Measurements from ENCODE around the gene TERF2IP.

The TERF2IP gene

GRCh38 chr16:75648265-75649076 lies 898 bp downstream of the TERF2IP start:
- peak overlapping the region; percentile 98 to 100 for H3K4me3 ChIP-seq (replicated peaks in 1 of 2; ENCODE audit: low read depth in 2 of 2, low read length in 2 of 2)
- TF ChIP-seq CTCF (IDR thresholded peaks at IDR 0.05; ENCODE audit: low read depth, low read length) = no peak
- DNase-seq (ENCODE audit: low read depth in 2 of 2) = peak; percentile 75 to 78

- DNase-seq (ENCODE audit: low read depth in 2 of 2) = peak in 1 of 2 donors; percentile 57
- H3K4me3 ChIP-seq (replicated peaks in 1 of 2; ENCODE audit: low read depth in 2 of 2, low read length in 2 of 2) = no peak overlapping the region
Observed at GRCh38 chr16:75653922-75654321, 6.3 kb downstream of the TERF2IP start.

GRCh38 chr16:75658175-75658574 lies 10.6 kb downstream of the TERF2IP start:
- DNase-seq (ENCODE audit: low read depth in 2 of 2) = no peak
- TF ChIP-seq CTCF (IDR thresholded peaks at IDR 0.05; ENCODE audit: low read depth, low read length) = no peak
- no peak overlapping the region for H3K4me3 ChIP-seq (replicated peaks in 1 of 2; ENCODE audit: low read depth in 2 of 2, low read length in 2 of 2)

More at GRCh38 chr16:75653922-75654321, 6.3 kb downstream of the TERF2IP start:
- TF ChIP-seq CTCF (IDR thresholded peaks at IDR 0.05; ENCODE audit: low read depth, low read length) = no peak

GRCh38 chr16:75660321-75660720 lies 12.7 kb downstream of the TERF2IP start:
- DNase-seq (ENCODE audit: low read depth in 2 of 2) = no peak
- no peak overlapping the region for H3K4me3 ChIP-seq (replicated peaks in 1 of 2; ENCODE audit: low read depth in 2 of 2, low read length in 2 of 2)
- TF ChIP-seq CTCF (IDR thresholded peaks at IDR 0.05; ENCODE audit: low read depth, low read length) = no peak

GRCh38 chr16:75660726-75661302 lies 13.2 kb downstream of the TERF2IP start:
- peak in 1 of 2 donors; percentile 27 for DNase-seq (ENCODE audit: low read depth in 2 of 2)
- H3K4me3 ChIP-seq (replicated peaks in 1 of 2; ENCODE audit: low read depth in 2 of 2, low read length in 2 of 2) = no peak overlapping the region
- TF ChIP-seq CTCF (IDR thresholded peaks at IDR 0.05; ENCODE audit: low read depth, low read length) = no peak

GRCh38 chr16:75667503-75667902 lies 19.9 kb downstream of the TERF2IP start:
- no peak for TF ChIP-seq CTCF (IDR thresholded peaks at IDR 0.05; ENCODE audit: low read depth, low read length)
- no peak overlapping the region for H3K4me3 ChIP-seq (replicated peaks in 1 of 2; ENCODE audit: low read depth in 2 of 2, low read length in 2 of 2)
- DNase-seq (ENCODE audit: low read depth in 2 of 2) = no peak

Data from cardiac fibroblast (primary cell).